K562 (cell line): ENCODE results near the gene VPREB3. TPM values are rescaled to one million over a fixed set of nuclear protein-coding genes. Genes with fewer than 3 reads are reported as not detected.

Experiments
- BRD9 ChIP-seq: fragments of 450-650 bp; IDR thresholded peaks from 2 replicates; pipeline ENCODE4 v1.6.1; 2018; ENCODE audit warnings: low read depth; ENCODE audit not compliant: partially characterized antibody
- CXXC5 ChIP-seq: fragments of 250-450 bp; sonication (Bioruptor Pico); IDR thresholded peaks from 2 replicates; pipeline ENCODE4 v1.8.0; 2022; ENCODE audit warnings: inconsistent platforms, mild to moderate bottlenecking, moderate library complexity
- DMBX1 ChIP-seq: fragments of 250-450 bp; sonication (Bioruptor Pico); IDR thresholded peaks from 2 replicates; pipeline ENCODE4 v1.8.0; 2022; ENCODE audit warnings: inconsistent platforms, mild to moderate bottlenecking, moderate library complexity, borderline replicate concordance
- ERF ChIP-seq: fragments of 450-650 bp; formaldehyde crosslinking; IDR thresholded peaks from 2 replicates; pipeline ENCODE4 v1.4.0; 2020; ENCODE audit warnings: mild to moderate bottlenecking, mixed read lengths
- HMGN3 ChIP-seq: IDR thresholded peaks from 2 replicates; pipeline ENCODE4 v1.6.1; 2011; ENCODE audit warnings: borderline replicate concordance, low read depth, mild to moderate bottlenecking, mixed read lengths, low read length; ENCODE audit not compliant: insufficient read length; ENCODE audit errors: extremely low read depth
- KDM5B ChIP-seq: fragments of 200-600 bp; sonication (generic); IDR thresholded peaks from 2 replicates; pipeline ENCODE4 v1.6.1; 2012; ENCODE audit warnings: low read depth, mild to moderate bottlenecking, moderate library complexity, low read length, control low read depth, inconsistent platforms; ENCODE audit not compliant: insufficient replicate concordance
- RBM14 ChIP-seq: fragments of 200-400 bp; formaldehyde crosslinking; IDR thresholded peaks from 2 replicates; pipeline ENCODE4 v1.6.1; 2018; ENCODE audit warnings: low read depth, mild to moderate bottlenecking, low read length, moderate library complexity, borderline replicate concordance; ENCODE audit not compliant: insufficient read depth
- RFX1 ChIP-seq: fragments of 450-650 bp; IDR thresholded peaks from 2 replicates; pipeline ENCODE4 v1.6.1; 2016; ENCODE audit warnings: mild to moderate bottlenecking, moderate library complexity
- SMARCC2 ChIP-seq: fragments of 450-650 bp; IDR thresholded peaks from 2 replicates; pipeline ENCODE4 v1.6.1; 2017; ENCODE audit warnings: antibody characterized with exemption, moderate library complexity, mild to moderate bottlenecking, low read depth
- SRF ChIP-seq, 2 experiments: fragments of 250-450, 450-650 bp in 1 of 2; sonication (Bioruptor Pico) in 1 of 2; sonication (generic) in 1 of 2; formaldehyde crosslinking; IDR thresholded peaks; 2 replicates each; pipeline versions ENCODE4 v1.5.0 to v1.5.1; 2020 to 2022; ENCODE audit warnings: mild to moderate bottlenecking in 1 of 2, missing genetic modification reagents in 1 of 2
- ZNF217 ChIP-seq: sonication (generic); formaldehyde crosslinking; IDR thresholded peaks from 2 replicates; pipeline ENCODE4 v1.8.0; 2022; ENCODE audit warnings: mild to moderate bottlenecking, missing genetic modification reagents
- ZNF57 ChIP-seq: fragments of 450-650 bp; formaldehyde crosslinking; IDR thresholded peaks from 2 replicates; pipeline ENCODE4 v1.4.0; 2020; ENCODE audit warnings: mild to moderate bottlenecking, moderate library complexity
- polyA plus RNA-seq, 8 experiments: library from polyadenylated mRNA; depleted of rRNA in 4 of 8; stranded (reverse) in 5 of 8; unstranded in 3 of 8; fragments of >200 nt; fragmentation: Nextera tagmentation in 2 of 8; fragmentation: Illumina TruSeq in 1 of 8; extraction: Ambion mirVana in 2 of 8; extraction: Trizol in 1 of 8; gene quantifications; 2 replicates each; pipeline versions ENCODE4 v1.2.1 to v1.2.3, GENCODE V29; 2011 to 2014; ENCODE audit warnings: inconsistent platforms in 1 of 8, missing spikeins in 1 of 8
- total RNA-seq, 7 experiments: library from RNA; depleted of rRNA in 6 of 7; stranded (reverse); fragments of >200 nt in 6 of 7; fragmentation: Illumina TruSeq in 2 of 7; extraction: Trizol in 2 of 7; gene quantifications; 2 replicates each; pipeline versions ENCODE4 v1.2.1 to v1.2.3, GENCODE V29; 2011 to 2021; ENCODE audit warnings: low replicate concordance in 1 of 7
- TF ChIP-seq, protein P1 (sequence below): fragments of 450-650 bp; IDR thresholded peaks from 2 replicates; pipeline ENCODE4 v1.6.1; 2017; ENCODE audit warnings: antibody characterized with exemption, mild to moderate bottlenecking
- TF ChIP-seq, protein P2 (sequence below): fragments of 450-650 bp; IDR thresholded peaks from 2 replicates; pipeline ENCODE4 v1.6.1; 2016; ENCODE audit warnings: borderline replicate concordance
- TF ChIP-seq, protein P3 (sequence below): fragments of 450-650 bp; IDR thresholded peaks from 2 replicates; pipeline ENCODE4 v1.6.1; 2014; ENCODE audit warnings: low read depth, mild to moderate bottlenecking, moderate library complexity, borderline replicate concordance
- TF ChIP-seq, protein P4 (sequence below), 2 experiments: fragments of 450-650 bp; IDR thresholded peaks; 2 replicates each; pipeline ENCODE4 v1.6.1; 2016

Gene VPREB3
- total and polyA plus RNA-seq, 9 of the 15 experiments (the other 6 are each of a cell fraction or from before 2014, with no cell fraction given) = 0.14 to 0.71 (median 0.20) TPM; not detected in 6

DNA sequence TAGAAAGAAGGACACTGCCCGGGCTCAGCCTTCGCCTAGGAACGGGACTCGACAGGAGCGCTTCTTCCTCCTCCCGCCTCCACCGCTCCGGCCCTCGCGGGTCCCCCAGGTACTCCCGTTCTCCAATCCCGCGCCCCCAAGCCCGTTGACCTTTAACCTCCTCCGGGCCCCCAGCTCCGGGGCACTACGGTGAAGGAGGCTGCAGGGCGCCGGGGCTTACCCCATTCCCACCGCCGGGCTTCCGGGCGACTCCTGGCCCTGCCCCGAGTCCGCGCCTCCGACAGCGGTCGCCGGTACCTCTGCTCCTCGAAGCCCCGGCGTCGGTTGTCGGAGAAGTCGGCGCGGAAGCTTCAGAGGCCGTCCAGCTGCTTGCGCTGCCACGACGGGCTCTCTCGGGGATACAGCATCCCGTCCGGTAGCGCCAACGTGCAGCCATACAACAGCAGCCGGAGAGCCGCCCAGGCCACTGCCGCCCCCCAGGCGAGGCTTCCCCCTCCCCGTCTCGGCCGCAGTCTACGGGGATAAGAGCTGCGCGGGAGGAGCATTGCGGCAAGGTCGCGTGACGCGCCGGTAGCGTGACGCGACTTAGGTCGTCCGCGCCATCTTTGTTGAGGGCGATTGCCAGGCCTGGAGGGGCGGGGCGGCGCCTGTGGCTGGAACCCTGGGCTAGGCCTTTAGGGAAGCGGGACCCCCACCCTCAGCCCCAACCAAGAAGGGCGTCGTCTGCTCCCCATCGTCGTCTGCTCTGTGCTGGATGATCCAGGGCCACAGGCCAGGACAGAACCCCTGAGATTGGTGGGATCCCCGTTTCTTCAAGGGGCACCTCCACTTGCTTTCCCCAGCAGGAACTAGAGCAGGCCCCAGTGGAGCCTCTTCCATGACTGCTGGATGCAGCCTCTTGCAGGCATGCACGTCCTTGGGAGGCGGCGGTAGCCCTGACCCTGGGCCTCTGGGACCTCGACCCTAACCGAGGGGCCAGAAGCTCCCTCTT lies 37.1 kb downstream of the VPREB3 start (continued):
- TF ChIP-seq, protein P1, sequence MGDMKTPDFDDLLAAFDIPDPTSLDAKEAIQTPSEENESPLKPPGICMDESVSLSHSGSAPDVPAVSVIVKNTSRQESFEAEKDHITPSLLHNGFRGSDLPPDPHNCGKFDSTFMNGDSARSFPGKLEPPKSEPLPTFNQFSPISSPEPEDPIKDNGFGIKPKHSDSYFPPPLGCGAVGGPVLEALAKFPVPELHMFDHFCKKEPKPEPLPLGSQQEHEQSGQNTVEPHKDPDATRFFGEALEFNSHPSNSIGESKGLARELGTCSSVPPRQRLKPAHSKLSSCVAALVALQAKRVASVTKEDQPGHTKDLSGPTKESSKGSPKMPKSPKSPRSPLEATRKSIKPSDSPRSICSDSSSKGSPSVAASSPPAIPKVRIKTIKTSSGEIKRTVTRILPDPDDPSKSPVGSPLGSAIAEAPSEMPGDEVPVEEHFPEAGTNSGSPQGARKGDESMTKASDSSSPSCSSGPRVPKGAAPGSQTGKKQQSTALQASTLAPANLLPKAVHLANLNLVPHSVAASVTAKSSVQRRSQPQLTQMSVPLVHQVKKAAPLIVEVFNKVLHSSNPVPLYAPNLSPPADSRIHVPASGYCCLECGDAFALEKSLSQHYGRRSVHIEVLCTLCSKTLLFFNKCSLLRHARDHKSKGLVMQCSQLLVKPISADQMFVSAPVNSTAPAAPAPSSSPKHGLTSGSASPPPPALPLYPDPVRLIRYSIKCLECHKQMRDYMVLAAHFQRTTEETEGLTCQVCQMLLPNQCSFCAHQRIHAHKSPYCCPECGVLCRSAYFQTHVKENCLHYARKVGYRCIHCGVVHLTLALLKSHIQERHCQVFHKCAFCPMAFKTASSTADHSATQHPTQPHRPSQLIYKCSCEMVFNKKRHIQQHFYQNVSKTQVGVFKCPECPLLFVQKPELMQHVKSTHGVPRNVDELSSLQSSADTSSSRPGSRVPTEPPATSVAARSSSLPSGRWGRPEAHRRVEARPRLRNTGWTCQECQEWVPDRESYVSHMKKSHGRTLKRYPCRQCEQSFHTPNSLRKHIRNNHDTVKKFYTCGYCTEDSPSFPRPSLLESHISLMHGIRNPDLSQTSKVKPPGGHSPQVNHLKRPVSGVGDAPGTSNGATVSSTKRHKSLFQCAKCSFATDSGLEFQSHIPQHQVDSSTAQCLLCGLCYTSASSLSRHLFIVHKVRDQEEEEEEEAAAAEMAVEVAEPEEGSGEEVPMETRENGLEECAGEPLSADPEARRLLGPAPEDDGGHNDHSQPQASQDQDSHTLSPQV = no peak; the same call in 1 of the 2 replicates
- TF ChIP-seq RFX1 = no peak
- peak; percentile 72 for TF ChIP-seq KDM5B
- TF ChIP-seq ERF (CRISPR knock-in tag) = no peak
- TF ChIP-seq BRD9 = no peak
- TF ChIP-seq, protein P2, sequence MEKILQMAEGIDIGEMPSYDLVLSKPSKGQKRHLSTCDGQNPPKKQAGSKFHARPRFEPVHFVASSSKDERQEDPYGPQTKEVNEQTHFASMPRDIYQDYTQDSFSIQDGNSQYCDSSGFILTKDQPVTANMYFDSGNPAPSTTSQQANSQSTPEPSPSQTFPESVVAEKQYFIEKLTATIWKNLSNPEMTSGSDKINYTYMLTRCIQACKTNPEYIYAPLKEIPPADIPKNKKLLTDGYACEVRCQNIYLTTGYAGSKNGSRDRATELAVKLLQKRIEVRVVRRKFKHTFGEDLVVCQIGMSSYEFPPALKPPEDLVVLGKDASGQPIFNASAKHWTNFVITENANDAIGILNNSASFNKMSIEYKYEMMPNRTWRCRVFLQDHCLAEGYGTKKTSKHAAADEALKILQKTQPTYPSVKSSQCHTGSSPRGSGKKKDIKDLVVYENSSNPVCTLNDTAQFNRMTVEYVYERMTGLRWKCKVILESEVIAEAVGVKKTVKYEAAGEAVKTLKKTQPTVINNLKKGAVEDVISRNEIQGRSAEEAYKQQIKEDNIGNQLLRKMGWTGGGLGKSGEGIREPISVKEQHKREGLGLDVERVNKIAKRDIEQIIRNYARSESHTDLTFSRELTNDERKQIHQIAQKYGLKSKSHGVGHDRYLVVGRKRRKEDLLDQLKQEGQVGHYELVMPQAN = peak; percentile 64; the same call in 1 of the 2 replicates
- TF ChIP-seq SMARCC2 = no peak
- no peak for TF ChIP-seq DMBX1 (CRISPR knock-in tag)
- TF ChIP-seq SRF (CRISPR knock-in tag; IDR thresholded peaks at IDR 0.05) = no peak
- TF ChIP-seq, protein P3, sequence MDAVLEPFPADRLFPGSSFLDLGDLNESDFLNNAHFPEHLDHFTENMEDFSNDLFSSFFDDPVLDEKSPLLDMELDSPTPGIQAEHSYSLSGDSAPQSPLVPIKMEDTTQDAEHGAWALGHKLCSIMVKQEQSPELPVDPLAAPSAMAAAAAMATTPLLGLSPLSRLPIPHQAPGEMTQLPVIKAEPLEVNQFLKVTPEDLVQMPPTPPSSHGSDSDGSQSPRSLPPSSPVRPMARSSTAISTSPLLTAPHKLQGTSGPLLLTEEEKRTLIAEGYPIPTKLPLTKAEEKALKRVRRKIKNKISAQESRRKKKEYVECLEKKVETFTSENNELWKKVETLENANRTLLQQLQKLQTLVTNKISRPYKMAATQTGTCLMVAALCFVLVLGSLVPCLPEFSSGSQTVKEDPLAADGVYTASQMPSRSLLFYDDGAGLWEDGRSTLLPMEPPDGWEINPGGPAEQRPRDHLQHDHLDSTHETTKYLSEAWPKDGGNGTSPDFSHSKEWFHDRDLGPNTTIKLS = no peak; the same call in 1 of the 2 replicates
- TF ChIP-seq ZNF217 = no peak
- TF ChIP-seq RBM14 = no peak
- TF ChIP-seq ZNF57 (CRISPR knock-in tag) = no peak
- peak; percentile 58 for TF ChIP-seq HMGN3
- TF ChIP-seq CXXC5 (CRISPR knock-in tag) = peak; percentile 98
- TF ChIP-seq, protein P4, sequence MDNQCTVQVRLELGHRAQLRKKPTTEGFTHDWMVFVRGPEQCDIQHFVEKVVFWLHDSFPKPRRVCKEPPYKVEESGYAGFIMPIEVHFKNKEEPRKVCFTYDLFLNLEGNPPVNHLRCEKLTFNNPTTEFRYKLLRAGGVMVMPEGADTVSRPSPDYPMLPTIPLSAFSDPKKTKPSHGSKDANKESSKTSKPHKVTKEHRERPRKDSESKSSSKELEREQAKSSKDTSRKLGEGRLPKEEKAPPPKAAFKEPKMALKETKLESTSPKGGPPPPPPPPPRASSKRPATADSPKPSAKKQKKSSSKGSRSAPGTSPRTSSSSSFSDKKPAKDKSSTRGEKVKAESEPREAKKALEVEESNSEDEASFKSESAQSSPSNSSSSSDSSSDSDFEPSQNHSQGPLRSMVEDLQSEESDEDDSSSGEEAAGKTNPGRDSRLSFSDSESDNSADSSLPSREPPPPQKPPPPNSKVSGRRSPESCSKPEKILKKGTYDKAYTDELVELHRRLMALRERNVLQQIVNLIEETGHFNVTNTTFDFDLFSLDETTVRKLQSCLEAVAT (IDR thresholded peaks at IDR 0.05) = no peak
